H1 (cell line): Measurements from ENCODE around the gene FRMD4A. TPM values are rescaled to one million over a fixed set of nuclear protein-coding genes. Genes with fewer than 3 reads are reported as not detected.

Source experiments
- BCL11A ChIP-seq, 2 experiments: IDR thresholded peaks; one replicate each; pipeline ENCODE4 v1.6.1; 2011; ENCODE audit warnings: low read depth in 2 of 2, low read length in 2 of 2, mild to moderate bottlenecking in 2 of 2
- CBX5 ChIP-seq: fragments of 300-800, 300-1000 bp; sonication (generic); IDR thresholded peaks from 2 replicates; pipeline ENCODE4 v1.7.1; 2016; ENCODE audit warnings: antibody characterized with exemption, low read length, low read depth
- EP300 ChIP-seq, 2 experiments: IDR thresholded peaks; 1 replicate in 1 of 2; 2 replicates in 1 of 2; pipeline ENCODE4 v1.6.1; 2011 to 2012; ENCODE audit warnings: low read depth in 2 of 2, low read length in 2 of 2, mild to moderate bottlenecking in 2 of 2, borderline replicate concordance in 1 of 2, inconsistent platforms in 1 of 2, moderate library complexity in 1 of 2
- NRF1 ChIP-seq: IDR thresholded peaks from 2 replicates; pipeline ENCODE4 v1.6.1; 2011; ENCODE audit warnings: mild to moderate bottlenecking, low read depth, low read length, improper control_type of control experiment
- USF2 ChIP-seq: IDR thresholded peaks from 2 replicates; pipeline ENCODE4 v1.6.1; 2011; ENCODE audit warnings: low read length, improper control_type of control experiment
- YY1 ChIP-seq: IDR thresholded peaks from 2 replicates; pipeline ENCODE4 v1.6.1; 2011; ENCODE audit warnings: low read depth, mild to moderate bottlenecking, low read length
- polyA plus RNA-seq, 7 experiments: library from polyadenylated mRNA; depleted of rRNA in 3 of 7; stranded (reverse) in 5 of 7; unstranded in 2 of 7; fragments of >200 nt in 5 of 7; fragments of 200-250 nt in 2 of 7; gene quantifications; 1 replicate in 5 of 7; 2 replicates in 1 of 7; 4 replicates in 1 of 7; pipeline versions ENCODE4 v1.2.1 to v1.2.3, GENCODE V29; 2011 to 2013; ENCODE audit warnings: missing spikeins in 2 of 7, mixed read lengths in 2 of 7
- total RNA-seq: library from RNA; stranded (reverse); fragmentation: NEBNext Ultra II Directional; extraction: Animal tissue kit (Norgen Biotek cat#: 25700); gene quantifications from 2 replicates; pipeline ENCODE4 v1.2.1, GENCODE V29; 2021
- TF ChIP-seq, protein P1 (sequence below): IDR thresholded peaks from 2 replicates; pipeline ENCODE4 v1.6.1; 2012; ENCODE audit warnings: low read length, inconsistent platforms

FRMD4A gene
- total and polyA plus RNA-seq, 2 of the 8 experiments (the other 6 are each of a cell fraction or from before 2014, with no cell fraction given), result 38.6 to 39.6 TPM

DNA sequence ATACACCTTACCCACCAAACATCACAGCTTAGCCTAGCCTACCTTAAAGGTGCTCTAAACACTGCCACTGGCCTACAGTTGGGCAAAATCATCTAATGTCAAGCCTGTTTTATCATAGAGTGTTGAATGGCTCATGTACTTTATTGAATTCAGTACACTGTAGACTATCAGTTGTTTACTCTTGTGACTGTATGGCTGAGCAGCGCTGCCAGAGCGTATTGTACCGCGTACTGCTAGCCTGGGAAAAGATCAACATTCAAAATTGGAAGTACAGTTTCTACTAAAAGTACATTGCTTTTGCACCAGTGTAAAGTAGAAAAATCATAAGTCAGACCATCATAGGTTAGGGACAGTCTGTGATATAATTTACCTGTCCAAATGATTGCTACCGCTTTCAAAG lies 517.2 kb downstream of the FRMD4A start (continued):
- TF ChIP-seq NRF1 (no peak), USF2 (no peak), EP300 (IDR thresholded peaks at IDR 0.05; ENCODE audit: borderline replicate concordance in 1 of 2, low read depth in 2 of 2, low read length in 2 of 2) (no peak), YY1 (no peak), CBX5 (no peak), BCL11A (IDR thresholded peaks at IDR 0.05; ENCODE audit: low read depth in 2 of 2, low read length in 2 of 2) (no peak)
- TF ChIP-seq, protein P1, sequence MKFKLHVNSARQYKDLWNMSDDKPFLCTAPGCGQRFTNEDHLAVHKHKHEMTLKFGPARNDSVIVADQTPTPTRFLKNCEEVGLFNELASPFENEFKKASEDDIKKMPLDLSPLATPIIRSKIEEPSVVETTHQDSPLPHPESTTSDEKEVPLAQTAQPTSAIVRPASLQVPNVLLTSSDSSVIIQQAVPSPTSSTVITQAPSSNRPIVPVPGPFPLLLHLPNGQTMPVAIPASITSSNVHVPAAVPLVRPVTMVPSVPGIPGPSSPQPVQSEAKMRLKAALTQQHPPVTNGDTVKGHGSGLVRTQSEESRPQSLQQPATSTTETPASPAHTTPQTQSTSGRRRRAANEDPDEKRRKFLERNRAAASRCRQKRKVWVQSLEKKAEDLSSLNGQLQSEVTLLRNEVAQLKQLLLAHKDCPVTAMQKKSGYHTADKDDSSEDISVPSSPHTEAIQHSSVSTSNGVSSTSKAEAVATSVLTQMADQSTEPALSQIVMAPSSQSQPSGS, result no peak
